ENCODE measurements around the gene NUTM1.
"Not testable (repeated sequence)": the region's sequence is repeated elsewhere in the genome, so short reads cannot be mapped to it uniquely, and the experiment has no call there.

Gene NUTM1

DNA sequence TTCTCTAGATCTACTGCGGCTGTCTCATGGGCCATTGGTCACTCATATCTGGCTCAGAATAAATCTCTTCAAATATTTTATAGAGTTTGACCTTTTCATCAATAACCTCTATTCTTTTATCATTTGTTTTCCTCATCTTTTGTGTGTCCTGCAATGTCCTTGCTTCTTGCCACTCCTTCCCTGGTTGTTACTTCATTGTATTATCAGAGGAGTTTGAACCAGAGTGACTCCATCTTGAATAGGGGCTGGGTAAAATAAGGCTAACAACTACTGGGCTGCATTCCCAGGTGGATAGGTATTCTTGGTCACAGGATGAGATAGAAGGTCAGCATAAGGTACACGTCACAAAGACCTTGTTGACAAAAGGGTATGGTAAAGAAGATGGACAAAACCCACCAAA is 33.7 kb downstream of the NUTM1 start:
- TF ChIP-seq, protein P1, sequence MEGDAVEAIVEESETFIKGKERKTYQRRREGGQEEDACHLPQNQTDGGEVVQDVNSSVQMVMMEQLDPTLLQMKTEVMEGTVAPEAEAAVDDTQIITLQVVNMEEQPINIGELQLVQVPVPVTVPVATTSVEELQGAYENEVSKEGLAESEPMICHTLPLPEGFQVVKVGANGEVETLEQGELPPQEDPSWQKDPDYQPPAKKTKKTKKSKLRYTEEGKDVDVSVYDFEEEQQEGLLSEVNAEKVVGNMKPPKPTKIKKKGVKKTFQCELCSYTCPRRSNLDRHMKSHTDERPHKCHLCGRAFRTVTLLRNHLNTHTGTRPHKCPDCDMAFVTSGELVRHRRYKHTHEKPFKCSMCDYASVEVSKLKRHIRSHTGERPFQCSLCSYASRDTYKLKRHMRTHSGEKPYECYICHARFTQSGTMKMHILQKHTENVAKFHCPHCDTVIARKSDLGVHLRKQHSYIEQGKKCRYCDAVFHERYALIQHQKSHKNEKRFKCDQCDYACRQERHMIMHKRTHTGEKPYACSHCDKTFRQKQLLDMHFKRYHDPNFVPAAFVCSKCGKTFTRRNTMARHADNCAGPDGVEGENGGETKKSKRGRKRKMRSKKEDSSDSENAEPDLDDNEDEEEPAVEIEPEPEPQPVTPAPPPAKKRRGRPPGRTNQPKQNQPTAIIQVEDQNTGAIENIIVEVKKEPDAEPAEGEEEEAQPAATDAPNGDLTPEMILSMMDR (IDR thresholded peaks at IDR 0.05), result no peak
- no peak overlapping the region for H3K27ac ChIP-seq
- no peak for DNase-seq
- intact Hi-C loops (cut with DNase I; ENCODE audit: low total_unique reads), result no loop called here
- no peaks in the 10 kb centered on the region for H3K27me3 ChIP-seq
- H3K9me3 ChIP-seq, result no peaks in the 10 kb centered on the region
- no peaks in the 10 kb centered on the region for H3K36me3 ChIP-seq
- no peaks in the 10 kb centered on the region for H3K4me1 ChIP-seq
- H3K4me3 ChIP-seq, result no peak overlapping the region

DNA sequence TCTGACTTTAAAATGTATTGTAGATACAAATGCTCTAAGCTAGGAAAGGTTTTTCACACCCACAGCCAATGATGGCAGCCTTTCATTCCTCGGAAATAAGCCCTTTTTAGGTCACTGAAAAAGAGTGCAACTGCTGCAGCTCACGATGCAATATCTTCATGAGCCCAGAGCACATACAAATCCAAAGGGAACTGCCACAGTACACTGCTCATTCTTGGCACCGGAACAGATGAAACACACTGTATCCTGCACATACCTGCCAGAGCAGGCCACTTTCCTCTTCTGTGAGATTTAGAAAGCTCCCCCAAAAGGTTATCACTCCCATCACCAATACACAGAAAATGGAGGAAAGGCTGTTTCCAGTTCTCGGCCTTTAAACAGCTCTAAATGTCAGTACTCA is 37.4 kb downstream of the NUTM1 start:
- DNase-seq; H3K36me3 ChIP-seq; H3K4me3 ChIP-seq; H3K27me3 ChIP-seq; intact Hi-C loops (cut with DNase I; ENCODE audit: low total_unique reads); H3K27ac ChIP-seq; H3K9me3 ChIP-seq; H3K4me1 ChIP-seq: not testable (repeated sequence)

- H3K36me3 ChIP-seq; H3K9me3 ChIP-seq; H3K4me1 ChIP-seq; H3K27ac ChIP-seq; H3K27me3 ChIP-seq; intact Hi-C loops (cut with DNase I; ENCODE audit: low total_unique reads); DNase-seq; H3K4me3 ChIP-seq: not testable (repeated sequence)
These were observed 38.9 kb downstream of the NUTM1 start for GRCh38 chr15:34381829-34382521.

- intact Hi-C loops (cut with DNase I; ENCODE audit: low total_unique reads); H3K4me1 ChIP-seq; H3K36me3 ChIP-seq; H3K27me3 ChIP-seq; H3K27ac ChIP-seq; H3K4me3 ChIP-seq; H3K9me3 ChIP-seq; DNase-seq: not testable (repeated sequence)
These were observed 46.5 kb downstream of the NUTM1 start for GRCh38 chr15:34389594-34390086.

GRCh38 chr15:34392981-34393380 is 49.9 kb downstream of the NUTM1 start:
- H3K4me3 ChIP-seq; H3K4me1 ChIP-seq; DNase-seq; H3K27ac ChIP-seq; H3K36me3 ChIP-seq; H3K9me3 ChIP-seq; intact Hi-C loops (cut with DNase I; ENCODE audit: low total_unique reads); H3K27me3 ChIP-seq: not testable (repeated sequence)

DNA sequence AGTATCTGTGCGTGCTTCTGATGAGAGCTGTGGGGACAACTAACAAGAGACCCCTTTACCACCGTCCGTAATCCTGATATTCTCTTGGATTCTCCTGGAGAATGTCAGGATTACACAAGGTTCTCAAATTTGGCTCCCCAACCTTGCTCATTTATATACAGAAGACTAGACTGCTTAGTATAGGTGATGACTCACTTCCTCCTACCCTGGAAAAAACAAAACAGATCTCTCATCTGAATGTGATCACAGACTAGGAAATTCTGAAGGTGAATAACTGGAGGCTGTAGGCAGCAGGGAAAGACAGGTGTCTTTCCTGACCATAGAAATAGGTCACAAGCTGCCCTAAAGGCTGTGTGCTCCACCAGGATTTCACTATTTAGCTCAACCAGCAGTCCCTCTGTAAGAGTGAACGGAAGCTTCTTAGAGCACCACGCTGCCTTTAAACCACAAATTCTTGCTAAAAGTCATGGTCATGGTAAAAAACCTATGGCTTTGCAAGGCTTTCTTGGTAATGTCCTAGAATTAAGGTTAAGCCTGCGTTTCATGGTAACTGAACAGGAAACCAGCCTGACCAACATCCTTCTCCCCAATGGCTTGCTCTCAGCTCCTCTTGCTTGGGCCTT is 54.6 kb downstream of the NUTM1 start:
- DNase-seq; H3K27me3 ChIP-seq; H3K4me3 ChIP-seq; H3K27ac ChIP-seq; H3K36me3 ChIP-seq; H3K4me1 ChIP-seq; intact Hi-C loops (cut with DNase I; ENCODE audit: low total_unique reads); H3K9me3 ChIP-seq: not testable (repeated sequence)

DNA sequence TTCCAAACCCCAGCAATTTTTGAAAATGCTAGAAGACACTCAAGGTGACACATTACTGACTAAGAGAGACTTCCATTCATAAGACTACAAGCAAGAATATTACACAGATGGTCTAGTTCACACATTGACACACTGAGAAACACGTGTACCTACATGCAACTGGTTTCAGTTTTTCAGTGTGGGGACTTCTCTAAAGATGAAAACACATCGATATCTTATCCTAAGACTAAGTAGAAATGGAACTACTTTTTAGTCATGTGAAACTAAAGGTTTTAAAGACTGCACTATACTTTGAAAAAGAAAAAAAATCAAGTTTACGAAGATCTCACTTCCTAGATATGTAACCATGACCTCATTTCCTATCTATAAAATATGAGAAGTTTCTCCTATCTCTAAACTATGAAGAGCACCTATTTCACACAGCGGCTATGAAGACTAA is 60.1 kb downstream of the NUTM1 start:
- H3K4me1 ChIP-seq; H3K27me3 ChIP-seq; intact Hi-C loops (cut with DNase I; ENCODE audit: low total_unique reads); H3K9me3 ChIP-seq; H3K4me3 ChIP-seq; H3K36me3 ChIP-seq; H3K27ac ChIP-seq; DNase-seq: not testable (repeated sequence)

DNA sequence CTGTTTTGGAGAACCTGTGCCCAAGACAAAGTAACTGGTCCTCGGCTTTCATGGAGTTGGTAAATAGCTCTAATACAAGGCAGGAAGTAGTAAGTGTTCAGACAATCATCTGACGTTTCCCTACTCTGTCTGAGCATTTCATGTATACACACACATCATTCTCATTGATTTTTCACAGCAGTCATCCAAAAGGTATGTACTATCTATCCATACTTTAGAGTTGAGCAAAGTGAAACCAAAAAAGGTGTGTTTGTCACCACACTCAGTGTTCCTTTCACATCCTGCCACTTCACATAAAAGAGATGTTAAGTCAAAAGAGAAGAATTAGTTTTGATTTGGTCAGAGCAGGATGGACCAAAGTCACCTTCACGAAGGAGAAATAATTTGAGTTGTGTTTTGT is 60.8 kb downstream of the NUTM1 start:
- intact Hi-C loops (cut with DNase I; ENCODE audit: low total_unique reads); H3K27me3 ChIP-seq; DNase-seq; H3K9me3 ChIP-seq; H3K27ac ChIP-seq; H3K4me1 ChIP-seq; H3K36me3 ChIP-seq; H3K4me3 ChIP-seq: not testable (repeated sequence)
